Activated T-helper 17 cell treated with anti-CD3 and anti-CD28 coated beads, Interleukin-2, amount 50 U/mL, for 72 hours (primary cell): ENCODE measurements around the gene JAG2. TPM values are rescaled to one million over a fixed set of nuclear protein-coding genes. Genes with fewer than 3 reads are reported as not detected.

Experiments
- ATAC-seq: fragments of 150-1000 bp; cut with Tn5 transposase; replicated peaks from 2 replicates; pipeline ENCODE4 v1.10.0; 2021; ENCODE audit warnings: mild to moderate bottlenecking, moderate library complexity
- H3K27ac Mint-ChIP-seq: one replicate; pipeline ENCODE4 v1.8.0; 2022; ENCODE audit warnings: mixed read lengths
- H3K27me3 Mint-ChIP-seq: one replicate; pipeline ENCODE4 v1.8.0; 2022; ENCODE audit warnings: mixed read lengths
- H3K36me3 Mint-ChIP-seq: one replicate; pipeline ENCODE4 v1.8.0; 2022; ENCODE audit warnings: low read depth, mild to moderate bottlenecking, mixed read lengths
- H3K4me1 Mint-ChIP-seq: one replicate; pipeline ENCODE4 v1.8.0; 2022; ENCODE audit warnings: mixed read lengths
- H3K4me3 Mint-ChIP-seq: one replicate; pipeline ENCODE4 v1.8.0; 2022; ENCODE audit warnings: mild to moderate bottlenecking, mixed read lengths
- H3K9me3 Mint-ChIP-seq: one replicate; pipeline ENCODE4 v1.8.0; 2022; ENCODE audit warnings: mixed read lengths
- total RNA-seq, 2 donors: library from RNA; stranded (reverse); gene quantifications; one replicate each; pipeline ENCODE4 v1.2.3, GENCODE V29; 2022

The JAG2 gene
- total RNA-seq, 2 donors from 2014 or later = 2.5 TPM

DNA sequence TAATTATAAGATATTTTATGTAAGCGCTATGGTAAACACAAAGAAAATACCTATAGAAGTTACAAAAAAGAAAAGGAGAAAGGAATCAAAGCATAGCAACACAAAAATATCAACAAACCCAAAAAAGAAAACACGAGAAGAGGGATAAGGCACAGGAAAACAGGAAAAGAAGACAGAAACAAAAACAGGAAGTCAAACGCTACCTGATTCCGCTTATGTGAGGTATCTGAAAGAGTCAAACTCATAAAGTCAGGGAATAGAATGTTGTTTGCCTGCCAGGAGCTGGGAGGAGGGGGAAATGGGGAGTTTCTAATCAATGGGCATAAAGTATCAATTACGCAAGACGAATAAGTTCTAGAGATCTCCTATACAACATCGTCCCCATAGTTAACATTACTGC, 63.4 kb downstream of the JAG2 start:
- Mint-ChIP-seq H3K27me3 (peaks cover 37% of the 10 kb centered on the region), H3K4me1 (no peaks in the 10 kb centered on the region), H3K27ac (no peak overlapping the region), H3K9me3 (no peaks in the 10 kb centered on the region), H3K36me3 (no peaks in the 10 kb centered on the region), H3K4me3 (no peak overlapping the region)
- no peak for ATAC-seq

DNA sequence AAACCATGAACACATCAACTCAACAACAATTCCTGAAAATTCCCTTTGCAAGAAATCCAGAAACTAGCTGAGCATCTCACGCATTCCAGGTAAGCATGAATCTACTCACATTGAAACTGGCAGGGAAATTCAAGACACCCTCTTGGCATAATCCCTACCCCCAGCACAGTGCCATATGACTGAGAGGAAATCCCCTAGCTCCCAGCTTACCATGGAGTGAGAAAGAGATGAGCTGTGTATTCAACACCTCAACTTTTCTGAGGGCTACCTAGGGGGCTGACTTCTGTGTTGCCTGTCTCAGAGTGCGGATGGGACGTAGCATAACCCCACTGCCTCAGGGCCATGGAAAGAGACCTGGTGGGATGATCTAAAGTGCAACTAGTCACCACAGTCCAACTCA, 65.7 kb downstream of the JAG2 start:
- H3K4me1 Mint-ChIP-seq = peaks cover 5% of the 10 kb centered on the region
- peak; percentile 47 for ATAC-seq

DNA sequence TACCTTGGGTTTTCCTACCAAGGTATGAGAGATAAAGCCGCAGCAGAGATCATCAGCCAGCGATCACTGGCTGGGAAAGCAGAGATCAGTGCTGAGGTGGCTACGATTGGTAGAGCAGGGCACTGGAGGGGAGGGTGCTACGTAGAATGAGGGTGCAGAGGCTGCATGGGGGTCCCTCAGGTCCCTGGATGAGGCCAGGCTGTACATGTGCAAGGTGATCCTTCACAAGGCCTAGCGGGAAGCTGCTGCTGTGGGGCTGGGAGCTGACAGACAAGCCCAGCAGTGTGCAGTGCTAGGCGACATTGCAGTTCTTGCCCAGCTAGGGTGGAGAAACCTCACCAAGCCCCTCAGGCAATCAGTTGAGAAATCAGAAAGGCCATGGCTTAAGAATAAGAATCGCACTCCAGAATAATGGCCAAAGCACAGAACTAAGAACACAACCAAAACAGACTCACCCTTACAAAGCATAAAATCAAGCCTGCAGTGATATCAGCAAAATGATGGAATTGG, 66.2 kb downstream of the JAG2 start:
- Mint-ChIP-seq H3K4me1 (peaks cover 5% of the 10 kb centered on the region), H3K36me3 (no peaks in the 10 kb centered on the region), H3K27me3 (peaks cover 33% of the 10 kb centered on the region), H3K4me3 (no peak overlapping the region), H3K9me3 (peaks cover 3% of the 10 kb centered on the region), H3K27ac (no peak overlapping the region)
- no peak for ATAC-seq

More for the DNA sequence above, 65.7 kb downstream of the JAG2 start:
- no peak overlapping the region for H3K4me3 Mint-ChIP-seq
- no peaks in the 10 kb centered on the region for H3K36me3 Mint-ChIP-seq
- peaks cover 3% of the 10 kb centered on the region for H3K9me3 Mint-ChIP-seq
- peaks cover 33% of the 10 kb centered on the region for H3K27me3 Mint-ChIP-seq
- H3K27ac Mint-ChIP-seq = no peak overlapping the region

DNA sequence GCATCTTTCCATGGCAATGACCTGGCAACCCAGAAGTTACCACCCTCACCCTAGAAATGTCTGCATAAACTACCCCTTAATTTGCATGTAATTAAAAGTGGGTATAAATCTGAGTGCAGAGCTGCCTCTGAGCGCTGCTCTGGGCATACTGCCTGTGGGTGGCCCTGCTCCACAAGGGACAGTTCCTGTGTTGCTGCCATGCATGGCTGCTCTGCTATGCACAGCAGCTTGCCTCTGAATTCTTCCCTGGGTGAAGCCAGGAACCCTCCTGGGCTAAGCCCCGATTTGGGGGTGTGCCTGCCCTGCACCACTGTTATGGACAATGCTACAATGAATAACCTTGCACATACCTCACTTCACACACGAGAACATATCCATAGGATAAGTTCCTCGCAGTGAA, 67.7 kb downstream of the JAG2 start:
- peaks cover 27% of the 10 kb centered on the region for H3K27me3 Mint-ChIP-seq
- peaks cover 3% of the 10 kb centered on the region for H3K9me3 Mint-ChIP-seq
- no peaks in the 10 kb centered on the region for H3K36me3 Mint-ChIP-seq
- H3K4me1 Mint-ChIP-seq = peaks cover 10% of the 10 kb centered on the region
- ATAC-seq = no peak
- H3K27ac Mint-ChIP-seq = no peak overlapping the region
- H3K4me3 Mint-ChIP-seq = no peak overlapping the region

DNA sequence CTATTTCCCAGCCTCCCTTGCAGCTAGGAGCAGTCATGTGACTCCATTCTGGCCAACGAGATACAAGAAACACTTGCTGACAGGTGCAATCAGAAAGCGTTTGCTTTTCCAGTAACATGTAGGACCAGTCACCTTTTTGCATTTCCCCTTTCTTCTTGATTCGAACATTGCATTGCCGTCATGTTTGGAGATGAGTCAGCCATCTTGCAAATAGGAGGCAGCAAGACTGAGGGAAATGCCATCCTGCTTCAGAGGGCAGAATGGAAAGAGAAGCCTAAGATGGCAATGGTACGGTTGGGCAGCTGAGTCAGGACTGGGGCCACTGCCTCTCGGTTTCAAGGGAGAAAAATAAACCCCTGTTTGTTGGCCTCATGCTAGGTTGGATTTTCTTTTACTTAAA, 68.8 kb downstream of the JAG2 start:
- Mint-ChIP-seq H3K27me3 (peaks cover 21% of the 10 kb centered on the region), H3K4me1 (peaks cover 10% of the 10 kb centered on the region), H3K4me3 (no peak overlapping the region), H3K36me3 (no peaks in the 10 kb centered on the region), H3K9me3 (peaks cover 3% of the 10 kb centered on the region), H3K27ac (no peak overlapping the region)
- peak; percentile 80 for ATAC-seq

DNA sequence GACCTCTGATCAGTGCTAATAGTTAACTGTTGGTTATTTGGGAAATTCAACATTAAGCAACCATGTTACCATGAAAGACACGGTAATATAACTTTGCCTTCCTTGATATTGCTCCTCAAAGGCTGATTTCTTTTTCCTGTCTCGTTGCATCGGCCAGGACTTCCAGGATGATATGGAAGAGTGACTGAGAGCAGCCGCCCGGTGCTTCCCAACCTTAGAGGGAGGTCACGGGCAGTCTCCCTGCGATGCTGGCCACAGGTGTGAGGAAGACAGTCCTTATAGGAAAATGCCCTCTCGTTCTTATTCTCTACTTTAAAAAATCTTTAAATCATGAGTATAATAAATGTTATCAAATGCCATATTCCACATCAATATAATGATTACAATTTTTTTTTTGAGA, 70.3 kb downstream of the JAG2 start:
- no peak for ATAC-seq
- Mint-ChIP-seq H3K4me1 (peaks cover 14% of the 10 kb centered on the region), H3K9me3 (peaks cover 3% of the 10 kb centered on the region), H3K27me3 (peaks cover 13% of the 10 kb centered on the region), H3K27ac (no peak overlapping the region), H3K4me3 (no peak overlapping the region), H3K36me3 (no peaks in the 10 kb centered on the region)

DNA sequence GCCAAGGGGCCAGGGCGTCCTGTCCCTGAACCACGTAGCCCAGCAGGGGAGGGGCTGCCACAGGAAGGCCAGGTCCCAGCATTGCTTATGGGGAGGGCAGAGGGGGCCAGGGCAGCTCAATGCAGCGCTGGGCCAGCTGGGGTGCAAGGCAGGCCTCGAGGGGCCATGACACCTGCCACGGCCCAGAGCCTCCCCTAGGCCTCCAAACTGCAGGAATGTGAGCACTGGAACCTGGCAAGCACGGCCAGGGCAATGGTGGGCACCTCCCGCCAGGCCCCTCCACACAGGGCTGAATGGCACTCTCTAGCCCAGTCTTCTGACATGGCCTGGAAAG, 70.8 kb downstream of the JAG2 start:
- peaks cover 7% of the 10 kb centered on the region for H3K27me3 Mint-ChIP-seq
- H3K4me3 Mint-ChIP-seq = no peak overlapping the region
- peaks cover 14% of the 10 kb centered on the region for H3K4me1 Mint-ChIP-seq
- no peak for ATAC-seq
- H3K36me3 Mint-ChIP-seq = no peaks in the 10 kb centered on the region
- H3K9me3 Mint-ChIP-seq = peaks cover 3% of the 10 kb centered on the region
- H3K27ac Mint-ChIP-seq = no peak overlapping the region

DNA sequence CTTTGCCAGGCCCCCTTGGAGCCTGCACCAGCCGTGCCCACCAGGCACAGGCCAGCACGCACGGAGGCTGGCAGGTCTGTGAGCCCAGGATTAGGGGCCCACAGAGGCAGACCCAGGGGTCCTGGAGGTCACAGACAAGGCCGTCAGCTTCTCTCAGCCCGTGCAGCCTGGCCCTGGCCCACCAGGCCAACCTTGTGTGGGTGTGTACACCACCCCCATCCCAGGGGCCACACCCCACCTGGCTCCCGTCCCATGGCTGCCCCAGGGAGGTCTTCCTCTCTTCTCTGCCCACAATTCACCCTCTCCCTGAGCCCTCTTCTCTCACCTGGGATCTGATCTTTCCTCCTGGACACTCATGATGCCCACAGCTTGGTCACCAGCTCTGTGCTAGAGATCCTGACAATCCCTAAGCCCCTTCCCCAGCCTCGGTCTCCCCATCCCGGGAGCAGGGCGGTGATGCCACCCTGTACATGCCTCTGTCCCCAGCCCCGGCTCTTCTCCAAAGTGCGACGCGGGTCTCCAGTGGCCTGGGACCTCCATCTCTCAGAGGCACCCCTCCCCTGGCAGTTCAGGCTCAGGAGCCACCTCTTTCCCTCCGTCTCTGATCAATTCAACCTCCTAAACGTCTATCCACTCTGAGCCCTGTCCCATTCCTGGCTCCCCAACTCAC, 72.2 kb downstream of the JAG2 start:
- Mint-ChIP-seq H3K27me3 (no peaks in the 10 kb centered on the region), H3K9me3 (peaks cover 3% of the 10 kb centered on the region), H3K4me1 (peaks cover 14% of the 10 kb centered on the region), H3K27ac (peak overlapping the region; percentile 44), H3K36me3 (no peaks in the 10 kb centered on the region), H3K4me3 (peak overlapping the region; percentile 13)
- no peak for ATAC-seq

DNA sequence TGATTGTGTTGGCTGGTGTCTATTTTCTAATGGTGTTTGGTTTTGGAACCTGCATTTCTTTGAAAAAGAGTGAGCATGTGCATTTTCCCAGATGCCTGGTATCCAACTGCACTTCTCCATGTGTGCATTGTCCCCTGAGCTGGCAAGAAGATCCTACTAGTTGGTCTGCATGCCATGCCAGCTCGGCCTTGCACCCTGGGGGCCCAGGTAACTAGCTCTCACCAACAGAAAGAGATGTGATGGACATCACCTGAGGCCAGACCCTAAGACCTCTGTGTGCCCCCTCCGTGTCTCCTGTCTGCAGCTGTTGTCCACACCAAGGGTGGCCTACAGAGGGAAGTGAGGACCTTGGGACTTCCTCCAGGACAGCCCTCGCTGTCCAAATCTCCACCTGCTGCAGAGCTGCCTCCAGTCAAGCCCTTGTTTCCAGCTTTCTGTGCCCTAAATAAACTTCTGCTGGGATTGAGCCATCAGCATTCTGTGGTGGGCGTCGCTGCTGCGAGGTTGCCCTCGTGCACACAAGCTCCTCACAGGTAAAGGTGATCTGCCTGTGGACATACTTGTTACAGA, 73.3 kb downstream of the JAG2 start:
- peaks cover 3% of the 10 kb centered on the region for H3K9me3 Mint-ChIP-seq
- ATAC-seq = no peak
- H3K4me1 Mint-ChIP-seq = peaks cover 19% of the 10 kb centered on the region
- H3K36me3 Mint-ChIP-seq = no peaks in the 10 kb centered on the region
- H3K27me3 Mint-ChIP-seq = no peaks in the 10 kb centered on the region
- H3K27ac Mint-ChIP-seq = no peak overlapping the region
- peak overlapping the region; percentile 69 for H3K4me3 Mint-ChIP-seq

DNA sequence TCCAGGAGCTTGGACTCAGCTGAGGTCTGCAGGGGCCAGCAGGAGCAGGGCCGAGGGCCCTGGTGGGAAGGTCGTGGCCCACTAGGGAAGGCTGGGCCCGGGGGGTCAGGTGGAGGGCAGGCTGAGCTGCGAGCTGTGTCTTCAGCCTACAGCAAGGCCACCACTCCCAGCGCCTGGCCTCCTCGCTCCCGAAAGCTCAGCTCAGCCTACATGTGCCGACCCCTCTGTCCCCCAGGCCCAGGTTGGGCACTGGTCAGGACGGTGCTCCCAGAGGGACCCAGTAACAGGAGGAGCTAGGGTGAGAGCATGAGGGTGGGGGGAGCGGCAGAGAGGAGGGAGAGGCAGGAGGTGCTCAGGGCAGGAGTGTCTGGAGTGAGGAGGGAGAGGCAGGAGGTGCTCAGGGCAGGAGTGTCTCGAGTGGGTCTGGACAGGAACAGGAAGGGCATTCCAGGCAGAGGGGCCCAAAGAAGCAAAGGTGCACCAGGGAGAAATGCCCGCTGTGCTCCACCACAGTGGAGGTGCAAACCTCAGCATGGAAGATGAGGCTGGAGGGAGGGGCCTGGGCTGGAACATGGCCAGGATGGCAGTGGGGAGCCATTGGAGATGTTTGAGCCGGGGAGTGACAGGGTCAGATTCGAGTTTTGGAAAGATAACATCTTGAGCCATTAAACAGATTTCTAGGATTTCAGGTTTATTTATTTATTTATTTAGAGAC, 74.2 kb downstream of the JAG2 start:
- Mint-ChIP-seq H3K27me3 (no peaks in the 10 kb centered on the region), H3K9me3 (no peaks in the 10 kb centered on the region), H3K27ac (no peak overlapping the region), H3K4me3 (peak overlapping the region; percentile 69), H3K36me3 (no peaks in the 10 kb centered on the region), H3K4me1 (peaks cover 14% of the 10 kb centered on the region)
- ATAC-seq = no peak

DNA sequence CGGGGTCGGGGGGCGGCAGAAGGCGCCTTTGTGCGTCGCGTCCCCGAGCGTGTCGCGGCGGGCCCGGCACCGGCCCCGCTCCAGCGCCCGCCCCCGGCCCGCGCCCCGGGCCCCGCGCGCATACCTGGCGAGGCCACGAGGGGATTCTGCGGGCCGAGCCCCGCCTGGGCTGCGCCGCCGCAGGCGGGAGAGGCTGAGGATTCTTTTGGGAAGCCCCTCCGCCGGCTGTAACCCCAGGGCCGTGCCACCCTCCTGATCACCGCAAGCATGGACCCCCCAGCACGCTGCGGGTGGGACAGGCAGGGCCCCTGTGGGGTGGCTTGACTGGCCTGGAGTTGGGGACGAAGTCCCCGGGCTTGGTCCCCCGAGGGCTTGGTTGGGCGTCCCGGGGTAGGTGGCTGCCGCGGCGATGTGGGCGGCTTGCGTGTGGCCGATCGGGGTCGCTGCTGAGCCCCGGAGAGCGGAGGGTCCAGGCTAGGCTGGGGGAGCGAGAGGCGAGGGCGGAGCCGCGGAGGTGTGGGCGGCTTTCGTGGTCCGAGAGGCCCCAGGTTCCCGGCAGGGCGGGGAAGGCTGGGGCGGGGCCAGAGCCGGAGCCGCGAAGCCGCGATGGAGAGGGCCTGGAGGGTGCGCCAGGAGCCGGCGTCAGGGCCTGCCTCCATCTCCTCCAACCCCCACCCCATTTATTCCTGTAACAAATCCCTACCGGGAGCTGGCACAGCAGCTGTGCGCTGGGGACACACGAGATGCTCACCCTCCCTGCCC, 75.0 kb downstream of the JAG2 start:
- H3K27ac Mint-ChIP-seq = no peak overlapping the region
- no peaks in the 10 kb centered on the region for H3K36me3 Mint-ChIP-seq
- peak overlapping the region; percentile 69 for H3K4me3 Mint-ChIP-seq
- peaks cover 14% of the 10 kb centered on the region for H3K4me1 Mint-ChIP-seq
- no peaks in the 10 kb centered on the region for H3K9me3 Mint-ChIP-seq
- ATAC-seq = peak; percentile 77
- H3K27me3 Mint-ChIP-seq = no peaks in the 10 kb centered on the region

DNA sequence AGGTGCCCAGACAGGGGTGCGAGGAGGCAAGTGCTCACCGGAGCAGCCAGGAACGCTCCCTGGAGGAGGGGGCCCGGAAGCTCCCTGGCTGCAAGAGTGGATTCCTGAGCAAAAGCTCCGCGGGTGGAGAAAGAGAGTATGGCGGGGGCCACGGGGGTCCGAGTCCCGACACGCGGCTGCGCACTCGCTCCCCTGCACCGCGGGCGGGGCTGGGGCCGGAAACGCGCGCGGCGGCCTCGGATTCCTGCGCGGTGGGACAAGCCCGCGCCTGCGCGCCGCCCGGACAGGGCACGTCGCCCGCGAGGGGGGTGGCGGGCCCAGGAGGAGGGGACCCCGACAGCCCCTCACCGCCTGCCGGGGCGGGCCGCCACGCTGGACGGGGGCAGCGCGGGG, 75.5 kb downstream of the JAG2 start:
- no peaks in the 10 kb centered on the region for H3K9me3 Mint-ChIP-seq
- no peaks in the 10 kb centered on the region for H3K27me3 Mint-ChIP-seq

DNA sequence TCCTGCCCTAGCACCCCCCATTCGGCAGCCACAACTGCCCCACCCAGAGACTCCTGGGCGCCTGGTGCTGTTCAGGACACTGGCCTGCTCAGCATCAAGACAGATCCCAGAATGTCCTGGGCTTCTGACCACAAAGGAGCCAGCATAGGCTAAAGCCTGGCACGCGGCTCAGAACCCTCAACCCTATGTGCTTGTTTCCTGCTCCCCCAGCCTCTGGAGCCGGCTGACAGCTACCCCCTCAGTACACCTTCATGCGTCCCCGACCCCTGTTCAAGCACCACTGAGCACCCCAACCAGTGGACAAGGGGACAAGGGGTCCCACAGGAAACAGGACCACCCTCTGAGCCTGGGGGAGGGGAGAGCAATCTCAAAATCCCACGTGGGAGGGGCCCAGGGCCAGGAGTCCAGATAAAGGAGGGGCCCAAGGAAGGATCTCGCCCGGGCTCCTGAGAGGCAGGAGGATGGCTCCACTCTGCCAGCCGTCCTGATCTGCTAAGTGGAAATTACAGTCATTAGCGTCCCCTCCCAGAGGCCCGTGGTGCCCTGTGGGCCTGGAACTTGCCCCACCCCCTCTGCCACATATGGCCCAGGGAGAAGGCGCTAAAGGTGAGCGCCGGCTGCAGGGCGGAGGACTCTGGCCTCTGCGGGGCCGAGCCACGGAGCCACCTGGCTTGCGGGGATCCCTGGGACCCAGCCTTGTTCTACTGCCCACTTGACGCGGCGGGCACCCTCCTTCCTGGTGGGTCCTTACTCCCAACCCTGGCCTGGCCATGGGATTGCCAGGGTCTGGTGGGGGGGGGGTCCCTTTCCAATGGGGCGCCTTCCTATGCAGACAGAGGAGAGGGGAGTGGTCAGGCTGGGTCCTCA, 76.2 kb downstream of the JAG2 start:
- Mint-ChIP-seq H3K36me3 (no peaks in the 10 kb centered on the region), H3K4me1 (peaks cover 14% of the 10 kb centered on the region), H3K27me3 (no peaks in the 10 kb centered on the region), H3K27ac (no peak overlapping the region), H3K4me3 (peak overlapping the region; percentile 71), H3K9me3 (no peaks in the 10 kb centered on the region)
- ATAC-seq = no peak

More for the DNA sequence above, 75.5 kb downstream of the JAG2 start:
- ATAC-seq = peak; percentile 50
- H3K4me1 Mint-ChIP-seq = peaks cover 14% of the 10 kb centered on the region
- H3K27ac Mint-ChIP-seq = no peak overlapping the region
- no peaks in the 10 kb centered on the region for H3K36me3 Mint-ChIP-seq
- H3K4me3 Mint-ChIP-seq = peak overlapping the region; percentile 71
